ENCODE measurements around the gene ALPL. TPM values are rescaled to one million over a fixed set of nuclear protein-coding genes. Genes with fewer than 3 reads are reported as not detected.

ALPL gene
- total and polyA plus RNA-seq, 9 of the 15 experiments (the other 6 are each of a cell fraction or from before 2014, with no cell fraction given) = 0.04 to 0.38 (median 0.18) TPM; not detected in 4

DNA sequence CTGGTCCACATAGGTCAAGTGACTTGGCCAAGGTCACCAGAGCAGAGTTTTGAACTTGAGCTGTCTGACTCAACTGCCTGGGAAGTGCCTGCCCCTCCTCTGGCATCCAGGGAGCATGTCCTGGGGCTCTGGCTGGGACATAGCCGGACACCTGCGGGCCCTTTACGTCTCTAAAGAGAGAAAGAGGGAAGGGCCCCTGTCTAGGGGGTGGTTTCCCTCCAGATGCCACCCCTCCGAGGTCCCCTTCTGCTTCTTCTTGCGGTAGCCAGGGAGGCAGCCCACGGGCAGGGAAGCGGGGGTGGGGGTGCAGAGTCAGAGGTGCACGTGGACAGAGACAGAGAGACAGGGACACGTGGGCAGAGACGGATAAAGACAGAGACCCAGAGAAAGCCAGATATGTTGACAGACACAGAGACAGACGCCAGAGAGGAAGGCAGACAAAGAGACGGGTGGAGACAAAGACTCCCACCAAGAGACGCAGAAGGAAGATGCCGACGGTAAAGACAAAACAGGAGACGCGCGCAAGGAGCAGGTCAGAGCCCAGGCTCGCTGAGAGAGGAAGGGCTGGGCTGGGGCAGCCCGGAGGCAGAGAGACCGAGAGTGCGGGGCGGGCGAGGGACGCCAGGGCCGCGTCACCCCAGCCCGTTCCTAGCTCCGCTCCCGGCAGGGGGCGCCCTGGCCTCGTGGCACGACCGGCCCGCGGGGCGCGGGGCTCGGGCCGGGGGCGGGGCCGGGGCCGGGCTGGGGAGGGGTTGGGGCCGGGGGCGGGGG, 458 bp upstream of the ALPL start (continued):
- TF ChIP-seq PHB (CRISPR knock-in tag; IDR thresholded peaks at IDR 0.05) (no peak), MAFK (IDR thresholded peaks at IDR 0.05; ENCODE audit: low read length) (no peak), NFYB (IDR thresholded peaks at IDR 0.05; ENCODE audit: extremely low read depth, insufficient read length) (no peak), REST (IDR thresholded peaks at IDR 0.05; ENCODE audit: borderline replicate concordance) (peak; percentile 71), REST (CRISPR knock-in tag; IDR thresholded peaks at IDR 0.05; ENCODE audit: low read depth) (0 out of 2 replicates have a peak, but pooled peaks have one; percentile 26), SIX5 (IDR thresholded peaks at IDR 0.05; ENCODE audit: borderline replicate concordance in 1 of 2, insufficient read depth in 1 of 2, low read depth in 1 of 2, low read length in 2 of 2) (no peak), TSC22D4 (tag; IDR thresholded peaks at IDR 0.05) (no peak), CBX5 (IDR thresholded peaks at IDR 0.05; ENCODE audit: borderline replicate concordance, low read depth) (no peak), ADNP (tag; IDR thresholded peaks at IDR 0.05) (no peak), RFX7 (CRISPR knock-in tag; IDR thresholded peaks at IDR 0.05) (no peak), CEBPZ (IDR thresholded peaks at IDR 0.05; ENCODE audit: borderline replicate concordance, low read depth, low read length) (no peak), ZNF146 (CRISPR knock-in tag; IDR thresholded peaks at IDR 0.05; ENCODE audit: unreplicated experiment) (no peak), ZNF583 (CRISPR knock-in tag; IDR thresholded peaks at IDR 0.05) (no peak), SMC3 (conservative IDR thresholded peaks at IDR 0.05; ENCODE audit: insufficient read depth, low read depth, low read length) (peak; percentile 72), ZNF764 (CRISPR knock-in tag; IDR thresholded peaks at IDR 0.05; ENCODE audit: low read depth) (no peak), ZKSCAN8 (CRISPR knock-in tag; IDR thresholded peaks at IDR 0.05) (no peak), FOXA3 (CRISPR knock-in tag; conservative IDR thresholded peaks at IDR 0.05 in 1 of 2, IDR thresholded peaks at IDR 0.05 in 1 of 2) (no peak), BRD4 (IDR thresholded peaks at IDR 0.05) (no peak)
